ENCODE measurements around the gene ATG5.
"Not testable (repeated sequence)": the region's sequence is repeated elsewhere in the genome, so short reads cannot be mapped to it uniquely, and the experiment has no call there.

The ATG5 gene

DNA sequence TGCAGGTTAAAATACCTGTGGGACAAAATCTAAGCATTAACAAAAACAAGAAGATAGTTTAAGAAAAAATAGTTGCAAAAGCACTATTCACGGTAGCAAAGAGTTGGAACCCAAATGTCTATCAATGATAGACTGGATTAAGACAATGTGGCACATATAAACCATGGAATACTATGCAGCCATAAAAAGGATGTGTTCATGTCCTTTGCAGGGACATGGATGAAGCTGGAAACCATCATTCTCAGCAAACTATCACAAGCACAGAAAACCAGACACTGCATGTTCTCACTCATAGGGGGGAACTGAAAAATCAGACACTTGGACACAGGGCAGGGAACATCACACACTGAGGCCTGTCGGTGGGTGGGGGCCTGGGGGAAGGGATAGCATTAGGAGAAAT, 65.8 kb downstream of the ATG5 start:
- DNase-seq = not testable (repeated sequence)

DNA sequence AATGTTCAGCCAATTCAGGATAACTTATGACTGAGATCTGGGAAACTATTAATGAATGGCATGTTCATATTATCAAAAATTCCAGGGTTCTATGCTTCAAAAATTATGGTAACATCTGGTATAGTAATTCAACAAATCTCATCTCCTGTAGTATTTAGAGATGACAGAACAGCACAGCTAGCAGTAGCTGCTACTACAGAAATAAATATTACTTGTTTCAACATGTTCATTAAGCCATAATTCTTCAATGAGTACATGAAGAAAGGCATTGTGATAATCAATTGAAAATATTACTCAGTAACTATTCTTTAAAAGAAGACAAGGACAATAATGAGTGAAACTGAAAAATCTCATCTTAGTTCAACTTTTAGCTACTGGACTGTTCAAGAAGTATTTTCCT, 66.8 kb downstream of the ATG5 start:
- no peak for DNase-seq

DNA sequence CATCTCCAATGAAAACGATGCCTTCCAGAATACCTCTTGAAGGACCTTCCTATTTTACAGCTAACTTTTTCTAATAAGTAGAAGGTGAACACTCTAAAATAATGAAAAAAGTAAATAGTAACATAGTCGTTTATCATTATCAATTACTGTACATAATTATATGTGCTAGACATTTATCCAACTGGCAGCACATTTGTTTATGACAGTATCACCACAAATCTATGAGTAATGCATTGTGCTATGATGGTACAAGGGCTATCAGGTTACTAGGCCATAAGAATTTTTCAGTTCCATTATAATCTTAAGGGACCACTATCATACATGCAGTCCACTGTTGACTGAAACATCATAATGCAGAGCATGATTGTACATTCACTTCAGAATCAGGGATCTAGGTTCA, 68.4 kb downstream of the ATG5 start:
- DNase-seq = no peak

DNA sequence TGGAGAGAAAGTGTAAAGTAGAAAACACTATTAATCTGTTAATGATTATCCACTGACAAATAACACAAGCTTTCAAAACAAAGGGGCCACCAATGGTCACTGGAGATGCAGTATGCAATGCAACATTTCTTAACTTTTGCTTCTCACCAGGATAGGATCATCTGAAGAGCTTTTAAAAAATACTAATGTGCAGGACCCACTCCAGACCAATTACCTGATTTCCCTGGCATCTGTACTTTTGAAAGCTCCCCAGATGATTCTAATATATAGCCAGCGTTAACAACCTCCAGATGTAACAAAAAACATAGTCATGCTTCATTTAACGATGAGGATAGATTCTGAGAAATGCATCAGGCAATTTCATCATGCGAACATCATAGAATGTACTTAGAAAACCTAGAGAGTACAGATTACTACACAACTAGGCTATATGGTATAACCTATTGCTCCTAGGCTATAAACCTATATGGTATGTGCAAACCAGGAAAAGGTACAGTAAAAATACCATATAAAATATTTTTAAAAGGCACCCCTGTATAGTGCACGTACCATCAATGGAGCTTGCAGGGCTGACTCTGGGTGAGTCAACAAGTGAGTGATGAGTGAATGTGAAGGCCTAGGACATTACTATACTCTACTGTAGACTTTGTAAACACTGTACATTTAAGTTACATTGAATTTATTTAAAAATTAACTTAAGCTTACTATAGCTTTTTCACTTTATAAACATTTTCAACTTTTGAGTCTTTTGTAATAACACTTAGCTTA, 69.2 kb downstream of the ATG5 start:
- no peak for DNase-seq

DNA sequence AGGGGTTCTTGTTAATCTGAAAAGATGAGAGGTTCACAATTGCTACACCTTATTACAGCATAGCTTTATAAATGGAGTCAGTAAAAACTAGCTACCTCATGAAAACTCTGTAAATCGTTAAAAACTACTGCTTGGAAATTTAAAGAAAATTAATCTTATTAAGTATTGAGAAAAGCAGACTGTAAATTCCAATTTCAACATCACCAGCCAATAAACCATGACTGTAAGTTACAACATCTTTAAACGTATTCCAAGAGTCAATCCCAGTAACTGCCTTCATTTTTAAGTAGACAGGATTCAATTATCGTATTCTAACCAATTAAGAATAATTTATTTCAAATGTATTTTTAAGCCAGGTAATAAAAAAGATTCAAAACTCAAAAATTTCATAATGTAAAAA, 70.3 kb downstream of the ATG5 start:
- DNase-seq = no peak

DNA sequence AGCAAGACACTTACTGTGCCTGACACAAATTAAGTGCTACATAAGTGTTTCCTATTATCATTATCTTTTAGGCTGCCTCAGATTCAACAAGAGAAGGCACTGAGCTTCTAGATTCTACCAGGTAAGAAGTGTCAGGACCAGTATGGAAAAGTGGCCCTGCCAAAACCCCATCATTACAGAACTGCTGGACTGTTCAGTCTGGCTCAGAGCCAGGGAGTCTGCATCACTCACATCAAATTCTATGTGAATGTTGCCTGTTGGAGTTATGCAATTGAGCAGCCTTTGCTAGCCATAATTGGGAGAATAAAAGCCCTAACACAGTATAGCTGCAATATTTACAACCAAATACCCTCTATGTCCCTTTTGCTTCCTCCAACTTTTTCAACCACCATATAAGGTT, 70.9 kb downstream of the ATG5 start:
- DNase-seq = no peak

DNA sequence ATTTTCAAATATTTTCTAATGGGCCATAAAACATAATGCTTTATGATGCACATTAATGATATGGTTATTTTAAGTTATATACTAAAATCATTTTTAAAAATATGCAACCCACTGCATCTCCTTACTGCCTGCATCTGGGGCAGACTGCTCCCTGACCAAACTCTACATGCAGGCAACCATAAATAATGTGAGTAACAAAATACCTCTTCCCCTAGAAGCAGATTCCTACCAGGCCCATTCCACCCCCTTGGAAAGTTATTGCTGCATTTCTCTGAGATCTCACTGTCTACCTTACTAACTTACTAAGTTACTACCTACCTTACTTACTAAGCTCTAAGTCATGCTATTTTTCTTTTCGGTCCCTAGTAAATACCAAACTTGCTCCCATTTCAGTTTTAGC, 71.8 kb downstream of the ATG5 start:
- no peak for DNase-seq

DNA sequence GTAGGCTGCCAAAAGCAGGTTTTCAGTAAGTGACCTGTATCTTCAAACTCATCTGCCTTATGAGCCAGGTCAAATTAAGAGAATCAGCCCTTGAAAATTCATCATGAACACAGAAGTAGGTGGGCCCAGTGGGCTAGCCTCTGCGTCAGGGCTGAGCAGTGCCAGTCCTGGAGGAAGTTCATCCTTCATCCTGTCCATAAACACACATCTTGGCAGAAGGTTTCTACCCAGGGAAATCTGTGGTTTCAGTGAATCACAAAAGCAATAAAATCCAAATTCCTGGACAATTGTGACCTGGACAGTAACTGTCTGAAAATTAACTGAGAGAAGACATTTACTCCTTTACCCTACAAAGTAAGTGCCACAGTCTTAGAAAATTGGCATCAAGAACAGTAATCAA, 72.4 kb downstream of the ATG5 start:
- DNase-seq = no peak

DNA sequence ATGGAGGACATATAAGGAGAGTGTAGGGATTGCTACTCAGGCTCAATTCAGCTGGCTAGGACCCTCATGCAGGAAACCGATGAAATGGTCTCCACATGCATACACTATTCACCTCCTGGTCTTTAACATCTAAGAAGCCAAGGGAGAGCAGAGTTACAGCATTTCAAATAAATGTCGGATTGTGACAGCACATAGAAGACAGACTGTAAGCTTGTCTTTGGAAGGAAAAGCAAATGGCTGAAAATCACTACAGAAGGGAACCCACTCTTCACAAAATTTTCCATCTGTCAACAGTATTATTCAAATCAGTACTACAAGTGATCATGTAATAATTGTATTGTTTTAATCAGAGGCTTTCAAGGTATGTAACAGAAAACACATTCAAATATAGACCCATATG, 72.9 kb downstream of the ATG5 start:
- no peak for DNase-seq

DNA sequence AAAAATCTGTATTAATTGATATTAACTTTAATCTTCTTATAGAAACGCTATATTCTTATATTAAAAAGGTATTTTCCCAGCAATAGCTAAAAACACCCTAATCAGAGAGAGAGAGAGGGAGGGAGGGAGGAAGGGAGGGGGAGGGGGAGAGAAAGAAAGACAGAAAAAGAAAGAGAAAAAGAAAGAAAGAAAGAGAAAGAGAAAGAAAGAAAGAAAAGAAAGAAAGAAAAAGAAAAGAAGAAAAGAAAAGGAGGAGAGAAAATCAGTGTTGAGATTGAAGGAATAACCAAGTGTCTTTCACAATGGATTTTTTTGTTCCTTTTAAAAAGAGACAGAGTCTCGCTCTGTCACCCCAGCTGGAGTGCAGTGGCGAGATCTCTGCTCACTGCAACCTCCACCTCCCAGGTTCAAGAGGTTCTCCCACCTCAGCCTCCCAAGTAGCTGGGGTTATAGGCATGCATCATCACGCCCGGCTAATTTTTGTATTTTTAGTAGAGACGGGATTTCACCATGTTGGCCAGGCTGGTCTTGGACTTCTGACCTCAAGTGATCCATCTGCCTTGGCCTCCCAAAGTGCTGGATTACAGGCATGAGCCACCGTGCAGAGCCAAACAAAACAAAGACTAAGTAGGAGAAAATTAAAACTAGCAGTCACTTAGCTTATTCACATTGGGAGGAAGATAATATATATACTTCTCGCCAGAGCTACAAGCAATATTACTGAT, 73.9 kb downstream of the ATG5 start:
- not testable (repeated sequence) for DNase-seq

DNA sequence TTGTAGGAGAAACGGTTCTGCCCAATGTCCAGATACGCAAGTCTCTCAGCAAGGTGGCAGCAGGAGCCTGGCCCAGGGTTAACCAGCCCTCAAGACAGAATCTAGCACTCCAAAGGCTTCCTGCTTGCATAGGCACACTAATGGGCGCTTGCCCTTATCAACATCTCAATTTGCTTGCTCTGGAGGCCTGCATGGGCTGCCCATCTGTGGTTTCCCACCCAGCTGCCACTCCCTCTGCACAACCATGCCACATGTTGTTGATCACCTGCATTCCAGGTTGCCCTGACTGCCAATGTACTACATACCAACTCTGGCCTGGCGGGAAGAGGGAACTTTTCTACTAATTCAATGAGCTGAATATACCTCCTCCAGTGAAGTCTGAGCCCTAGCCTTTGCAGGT, 74.6 kb downstream of the ATG5 start:
- DNase-seq = no peak

DNA sequence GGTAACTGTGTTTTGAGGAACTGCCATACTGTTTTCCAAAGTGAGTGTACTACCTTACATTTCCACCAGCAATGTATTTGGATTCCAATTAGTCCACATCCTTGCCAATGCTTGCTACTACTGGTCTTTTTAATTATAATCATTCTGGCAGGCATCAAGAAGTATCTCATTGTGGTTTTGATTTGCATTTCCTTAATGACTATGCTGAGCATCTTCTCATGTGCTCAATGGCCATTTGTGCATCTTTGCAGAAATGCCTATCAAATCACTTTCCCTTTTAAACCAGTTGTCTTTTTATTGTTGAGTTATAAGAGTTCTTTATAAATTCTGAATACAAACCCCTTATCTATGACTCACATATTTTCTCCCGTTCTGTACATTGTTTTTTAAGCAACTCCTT, 75.9 kb downstream of the ATG5 start:
- DNase-seq = no peak

DNA sequence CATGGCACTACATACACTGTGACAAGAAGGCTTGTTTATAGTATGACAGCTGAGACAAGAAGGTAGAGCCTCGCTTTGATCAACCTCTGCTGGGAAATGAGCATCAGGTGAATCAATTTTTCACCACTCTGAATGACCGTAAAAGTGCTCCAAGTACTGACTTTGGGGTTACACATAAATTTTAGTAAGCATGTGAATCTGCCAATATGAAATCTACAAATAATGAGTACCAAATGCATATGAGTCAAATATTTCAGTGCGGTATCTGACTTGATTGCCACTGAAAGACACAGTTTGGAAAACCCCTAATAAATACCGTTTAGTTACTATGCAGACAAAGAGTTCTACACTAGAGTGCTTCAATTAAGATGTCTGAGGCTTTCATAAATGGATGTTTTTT, 77.8 kb downstream of the ATG5 start:
- no peak for DNase-seq

DNA sequence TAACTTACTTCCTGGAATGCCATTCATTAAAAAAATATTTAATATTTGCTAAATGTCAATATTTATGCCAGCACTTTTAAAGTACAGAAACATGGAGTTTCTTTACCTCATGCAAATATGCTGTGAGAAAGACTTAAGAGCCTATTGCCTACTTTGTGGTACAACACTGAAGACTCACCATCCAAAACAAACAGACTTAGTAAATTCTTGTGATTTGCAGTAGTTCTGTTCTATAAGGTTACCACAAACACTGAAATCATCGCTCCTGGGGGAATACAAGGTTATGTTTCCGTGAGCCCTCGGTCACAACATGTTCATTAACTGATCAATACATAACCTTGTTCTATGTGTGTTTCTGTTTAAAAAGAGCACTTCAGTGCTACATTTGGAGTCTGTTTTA, 78.3 kb downstream of the ATG5 start:
- no peak for DNase-seq

DNA sequence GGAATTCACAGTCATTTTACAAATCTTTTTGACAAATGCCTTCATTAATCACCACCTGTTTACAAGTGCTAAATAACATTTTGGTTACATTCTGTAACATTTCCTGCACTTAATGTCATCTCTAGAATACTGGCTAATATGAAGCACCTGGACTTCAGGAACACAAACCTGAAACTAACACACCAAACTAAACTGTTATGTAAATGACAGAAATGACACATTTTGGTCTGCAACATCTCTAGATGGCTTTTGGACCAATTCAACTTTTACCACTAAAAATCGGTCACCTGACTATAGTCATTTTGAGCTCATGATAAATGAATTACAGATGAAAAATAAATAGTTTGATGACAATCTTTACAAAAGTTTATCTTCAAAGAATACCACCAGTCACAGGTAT, 80.6 kb downstream of the ATG5 start:
- DNase-seq = no peak

DNA sequence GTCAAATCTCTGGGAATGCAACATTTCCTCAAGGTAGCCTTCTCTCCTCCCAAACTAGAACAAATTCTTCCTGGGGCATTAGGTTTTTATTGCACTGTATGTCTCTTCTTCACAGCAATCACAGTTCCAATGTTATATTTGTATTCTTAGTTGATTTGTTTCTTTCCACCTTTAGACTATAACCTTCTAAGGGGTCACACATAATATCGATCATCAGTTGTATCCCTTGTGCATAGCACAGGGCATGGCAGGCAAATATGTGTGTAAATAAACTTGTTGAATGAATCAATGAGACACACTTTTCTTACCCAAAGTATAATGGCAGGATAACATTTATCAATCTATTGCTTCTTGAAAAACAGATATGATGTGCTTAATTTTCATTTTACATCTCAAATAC, 81.0 kb downstream of the ATG5 start:
- DNase-seq = no peak

DNA sequence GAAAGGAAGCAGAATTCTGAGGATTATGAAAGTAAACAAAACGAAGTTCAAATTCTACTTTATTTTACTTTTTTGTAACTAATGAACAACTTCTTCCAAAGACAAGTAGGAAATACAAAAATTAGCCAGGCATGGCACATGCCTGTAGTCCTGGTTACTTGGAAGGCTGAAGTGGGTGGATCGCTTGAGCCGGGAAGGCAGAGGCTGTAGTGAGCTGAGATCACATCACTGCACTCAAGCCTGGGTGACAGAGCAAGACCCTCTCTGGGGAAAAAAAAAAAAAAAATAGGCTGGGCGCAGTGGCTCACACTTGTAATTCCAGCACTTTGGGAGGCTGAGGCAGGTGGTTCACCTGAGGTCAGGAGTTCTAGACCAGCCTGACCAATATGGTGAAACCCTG, 82.3 kb downstream of the ATG5 start:
- DNase-seq = no peak

DNA sequence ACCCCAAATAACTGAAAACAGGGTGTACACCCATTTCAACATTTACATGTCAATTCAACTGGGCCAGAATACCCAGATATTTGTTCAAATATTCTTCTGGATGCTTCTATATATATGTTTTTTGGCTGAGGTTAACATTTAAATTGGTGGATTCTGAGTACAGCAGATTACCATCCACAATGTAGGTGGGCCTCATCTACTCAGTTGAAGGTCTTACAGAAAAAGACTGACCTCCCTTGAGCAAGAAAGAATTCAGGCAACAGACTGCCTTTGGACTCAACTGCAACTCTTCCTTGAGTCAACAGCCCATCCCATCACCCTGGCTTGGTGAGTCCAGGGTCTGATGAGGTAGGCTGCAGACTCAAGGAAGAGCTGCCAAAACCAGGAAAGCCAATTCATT, 84.1 kb downstream of the ATG5 start:
- no peak for DNase-seq

DNA sequence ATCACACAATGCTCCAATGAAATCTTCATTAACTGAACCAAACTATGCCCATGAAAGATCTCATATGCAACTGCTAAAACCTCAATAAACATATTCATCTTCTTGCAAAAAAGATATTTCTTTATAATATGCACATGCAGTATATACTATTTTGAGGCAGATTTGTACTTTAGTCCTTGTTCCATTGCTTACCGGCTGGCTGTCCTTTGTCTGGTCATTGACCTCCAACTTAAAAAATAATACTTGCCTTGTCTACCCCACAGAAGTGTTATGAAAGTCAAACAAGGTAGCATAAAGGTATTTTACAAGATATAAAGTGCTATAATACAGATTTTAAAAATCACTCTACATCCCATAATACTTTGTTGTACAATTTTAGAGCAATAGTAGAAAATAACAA, 88.3 kb downstream of the ATG5 start:
- no peak for DNase-seq

DNA sequence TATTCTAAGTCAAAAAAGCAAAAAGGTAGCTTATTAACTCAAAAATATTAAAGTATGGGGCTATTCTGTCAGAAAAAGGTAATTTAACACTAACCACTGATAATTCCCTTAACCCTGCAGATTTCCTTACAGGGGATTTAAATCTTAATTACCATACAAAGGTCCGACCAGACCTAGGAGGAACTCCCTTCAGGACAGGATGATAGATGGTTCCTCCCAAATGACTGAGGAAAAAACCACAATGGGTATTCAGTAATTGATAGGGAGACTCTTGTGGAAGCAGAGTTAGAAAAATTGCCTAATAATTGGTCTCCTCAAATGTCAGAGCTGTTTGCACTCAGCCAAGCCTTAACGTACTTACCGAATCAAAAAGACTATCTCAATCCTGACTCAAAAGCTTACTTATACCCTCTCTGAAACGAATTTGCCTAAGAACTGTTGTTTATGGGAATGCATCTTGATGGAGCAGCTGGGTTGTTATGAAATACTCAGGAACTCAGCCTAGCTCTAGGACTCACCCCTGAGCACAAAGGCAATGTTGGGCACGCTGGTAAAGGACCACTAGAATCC, 95.6 kb downstream of the ATG5 start:
- not testable (repeated sequence) for DNase-seq

DNA sequence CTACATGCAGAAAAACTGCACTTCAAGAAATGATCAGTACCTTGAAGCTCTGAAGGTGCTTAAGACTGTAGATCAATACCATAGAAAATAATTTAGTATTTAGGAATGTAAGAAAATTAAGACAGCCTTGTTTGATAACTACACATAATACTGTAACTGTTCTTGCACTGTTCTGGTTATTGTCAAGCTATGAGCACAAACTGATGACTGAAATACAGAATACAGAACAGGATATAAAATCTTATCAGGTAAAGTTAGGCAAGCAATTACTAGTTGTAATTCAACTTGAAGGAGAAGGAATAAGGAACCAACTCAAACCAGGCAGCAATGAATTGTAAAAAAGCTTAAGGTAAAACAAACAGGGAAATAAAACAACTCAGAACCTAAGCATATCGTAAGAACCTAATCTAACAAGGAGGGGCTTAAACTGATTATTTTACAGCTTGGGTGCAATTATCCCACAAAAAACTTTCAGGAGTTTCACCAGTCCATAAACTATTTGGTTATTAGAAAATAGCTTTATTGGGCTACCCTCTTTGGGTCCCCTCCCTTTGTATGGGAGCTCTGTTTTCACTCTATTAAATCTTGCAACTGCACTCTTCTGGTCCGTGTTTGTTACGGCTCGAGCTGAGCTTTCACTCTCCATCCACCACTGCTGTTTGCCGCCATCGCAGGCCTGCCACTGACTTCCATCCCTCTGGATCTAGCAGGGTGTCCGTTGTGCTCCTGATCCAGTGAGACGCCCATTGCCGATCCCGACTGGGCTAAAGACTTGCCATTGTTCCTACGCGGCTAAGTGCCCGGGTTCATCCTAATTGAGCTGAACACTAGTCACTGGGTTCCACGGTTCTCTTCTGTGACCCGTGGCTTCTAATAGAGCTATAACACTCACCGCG, 97.7 kb downstream of the ATG5 start:
- DNase-seq = no peak

DNA sequence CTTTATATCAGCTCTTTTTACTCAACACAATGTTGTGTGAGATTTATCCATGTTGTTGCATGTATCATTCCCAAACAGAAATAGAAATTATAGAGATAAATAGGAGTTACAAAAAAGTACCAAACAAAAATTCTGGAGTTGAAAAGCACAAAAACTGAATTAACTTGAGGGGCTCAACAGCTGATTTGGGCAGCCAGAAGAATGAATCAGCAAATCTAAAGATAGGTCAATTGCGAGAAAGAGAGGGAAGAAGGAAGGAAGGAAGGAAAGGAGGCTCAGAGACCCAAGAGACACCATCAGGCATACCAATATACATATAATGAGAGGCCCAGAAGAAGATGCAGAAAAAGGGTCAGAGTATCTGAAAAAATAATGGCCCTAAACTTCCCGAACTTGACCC, 98.9 kb downstream of the ATG5 start:
- no peak for DNase-seq

Data from nucleus accumbens (tissue), 56 donors.